Measurements from ENCODE around the gene PANX1. TPM values are rescaled to one million over a fixed set of nuclear protein-coding genes. Genes with fewer than 3 reads are reported as not detected.
A peak's percentile ranks its signal among the peaks of the same experiment; 100 is the strongest.

PANX1 gene
- total RNA-seq, 2 experiments from 2014 or later = 11.3 to 16.5 TPM

DNA sequence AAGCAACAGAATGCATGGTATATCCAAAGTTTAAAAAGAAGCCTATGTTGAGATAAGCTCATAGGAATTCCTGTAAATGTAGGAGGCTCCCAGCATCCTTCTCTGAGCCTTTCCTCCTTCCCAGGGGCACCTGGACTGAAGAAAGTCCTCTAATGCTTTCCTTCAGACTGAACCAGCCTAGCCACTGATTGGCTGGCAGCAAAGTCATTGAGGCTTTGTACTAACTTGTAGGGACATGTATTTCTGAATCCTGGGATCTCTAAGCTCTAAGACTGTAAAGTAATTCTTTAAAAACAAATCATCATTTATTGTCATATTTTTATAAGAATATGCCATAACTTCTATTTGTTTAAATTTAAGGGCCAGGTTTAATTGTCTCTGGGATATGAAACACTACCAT, 23.9 kb upstream of the PANX1 start:
- H3K4me3 ChIP-seq (ENCODE audit: low read depth, low read length, poor library complexity, severe bottlenecking) = no peak overlapping the region
- H3K79me2 ChIP-seq (ENCODE audit: insufficient read depth, low read depth, low read length) = no peaks in the 10 kb centered on the region
- ChIA-PET CTCF (ENCODE audit: unreplicated experiment) (no interaction called here), POLR2A (no interaction called here)
- no peak overlapping the region for H3K4me2 ChIP-seq (ENCODE audit: low read length)
- DNase-seq (ENCODE audit: low spot score) = no peak
- no peaks in the 10 kb centered on the region for H4K20me1 ChIP-seq (ENCODE audit: insufficient read depth, low read length)
- H3K36me3 ChIP-seq (ENCODE audit: insufficient read depth, low read length) = no peaks in the 10 kb centered on the region
- no TSS peak for BruUV-seq (replicated peaks)
- H3K9me2 ChIP-seq (ENCODE audit: insufficient read depth, low read length) = no peaks in the 10 kb centered on the region
- intact Hi-C loops (cut with micrococcal nuclease; ENCODE audit: unreplicated experiment) = no loop called here
- no peak for TF ChIP-seq EZH2phosphoT487 (IDR thresholded peaks at IDR 0.05; ENCODE audit: borderline replicate concordance, low read depth, low read length)
- TF ChIP-seq, protein P1, sequence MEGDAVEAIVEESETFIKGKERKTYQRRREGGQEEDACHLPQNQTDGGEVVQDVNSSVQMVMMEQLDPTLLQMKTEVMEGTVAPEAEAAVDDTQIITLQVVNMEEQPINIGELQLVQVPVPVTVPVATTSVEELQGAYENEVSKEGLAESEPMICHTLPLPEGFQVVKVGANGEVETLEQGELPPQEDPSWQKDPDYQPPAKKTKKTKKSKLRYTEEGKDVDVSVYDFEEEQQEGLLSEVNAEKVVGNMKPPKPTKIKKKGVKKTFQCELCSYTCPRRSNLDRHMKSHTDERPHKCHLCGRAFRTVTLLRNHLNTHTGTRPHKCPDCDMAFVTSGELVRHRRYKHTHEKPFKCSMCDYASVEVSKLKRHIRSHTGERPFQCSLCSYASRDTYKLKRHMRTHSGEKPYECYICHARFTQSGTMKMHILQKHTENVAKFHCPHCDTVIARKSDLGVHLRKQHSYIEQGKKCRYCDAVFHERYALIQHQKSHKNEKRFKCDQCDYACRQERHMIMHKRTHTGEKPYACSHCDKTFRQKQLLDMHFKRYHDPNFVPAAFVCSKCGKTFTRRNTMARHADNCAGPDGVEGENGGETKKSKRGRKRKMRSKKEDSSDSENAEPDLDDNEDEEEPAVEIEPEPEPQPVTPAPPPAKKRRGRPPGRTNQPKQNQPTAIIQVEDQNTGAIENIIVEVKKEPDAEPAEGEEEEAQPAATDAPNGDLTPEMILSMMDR (conservative IDR thresholded peaks at IDR 0.05; ENCODE audit: low read length) = no peak
- H3K4me1 ChIP-seq (ENCODE audit: insufficient read depth, low read length, poor library complexity, severe bottlenecking) = no peaks in the 10 kb centered on the region
- H2AFZ ChIP-seq (ENCODE audit: low read length) = no peak overlapping the region
- H3K27ac ChIP-seq (ENCODE audit: low read depth, low read length, poor library complexity, severe bottlenecking) = no peak overlapping the region
- no peaks in the 10 kb centered on the region for H3K9me3 ChIP-seq (ENCODE audit: low read length)

DNA sequence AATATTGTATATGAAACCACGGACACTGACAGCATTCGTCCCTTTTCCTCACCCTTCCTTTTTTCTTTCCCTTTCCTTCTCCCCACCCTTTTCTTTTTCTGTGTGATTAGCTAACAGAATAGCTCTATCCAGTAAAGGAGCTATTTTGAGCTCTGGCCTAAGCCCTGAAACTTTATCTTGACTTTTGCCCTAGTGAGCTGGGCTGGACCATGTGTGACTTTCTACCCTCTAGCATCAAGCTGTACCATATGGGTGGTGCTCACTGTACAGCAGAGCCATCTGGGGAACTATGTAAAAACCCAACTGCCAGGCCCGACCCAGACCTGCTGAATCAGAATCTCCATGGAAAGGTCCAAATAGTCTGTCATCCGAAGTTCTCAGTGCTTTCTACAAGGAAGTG, 21.9 kb upstream of the PANX1 start:
- ChIA-PET POLR2A (no interaction called here), CTCF (ENCODE audit: unreplicated experiment) (no interaction called here)
- DNase-seq (ENCODE audit: low spot score) = no peak
- no peak overlapping the region for H3K27ac ChIP-seq (ENCODE audit: low read depth, low read length, poor library complexity, severe bottlenecking)
- BruUV-seq (replicated peaks) = no TSS peak
- H3K9me3 ChIP-seq (ENCODE audit: low read length) = no peaks in the 10 kb centered on the region
- intact Hi-C loops (cut with micrococcal nuclease; ENCODE audit: unreplicated experiment) = no loop called here
- H3K4me3 ChIP-seq (ENCODE audit: low read depth, low read length, poor library complexity, severe bottlenecking) = no peak overlapping the region
- no peak overlapping the region for H3K4me2 ChIP-seq (ENCODE audit: low read length)
- no peaks in the 10 kb centered on the region for H3K9me2 ChIP-seq (ENCODE audit: insufficient read depth, low read length)
- no peaks in the 10 kb centered on the region for H3K4me1 ChIP-seq (ENCODE audit: insufficient read depth, low read length, poor library complexity, severe bottlenecking)
- TF ChIP-seq, protein P1 (conservative IDR thresholded peaks at IDR 0.05; ENCODE audit: low read length) = no peak
- no peaks in the 10 kb centered on the region for H3K36me3 ChIP-seq (ENCODE audit: insufficient read depth, low read length)
- H3K79me2 ChIP-seq (ENCODE audit: insufficient read depth, low read depth, low read length) = no peaks in the 10 kb centered on the region
- H2AFZ ChIP-seq (ENCODE audit: low read length) = no peak overlapping the region
- H4K20me1 ChIP-seq (ENCODE audit: insufficient read depth, low read length) = no peaks in the 10 kb centered on the region

DNA sequence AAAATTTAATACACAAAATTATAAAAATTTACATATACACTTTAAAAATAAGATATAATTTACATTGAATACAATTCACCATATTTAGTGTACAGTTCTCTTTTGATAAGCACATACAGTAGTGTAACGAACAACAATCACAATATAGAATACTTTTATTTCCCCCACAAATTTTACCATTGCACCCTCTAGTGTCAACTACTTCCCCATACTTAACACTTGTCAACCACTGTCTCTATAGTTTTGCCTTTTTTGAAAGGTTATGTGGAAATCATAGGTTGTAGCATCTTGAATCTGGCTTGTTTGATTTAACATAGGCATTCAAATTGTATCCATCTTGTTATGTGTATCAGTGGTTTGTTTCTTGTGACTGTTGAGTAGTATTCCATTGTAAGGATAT, 21.3 kb upstream of the PANX1 start:
- no TSS peak for BruUV-seq (replicated peaks)
- no peak for DNase-seq (ENCODE audit: low spot score)
- Histone ChIP-seq H3K79me2 (ENCODE audit: insufficient read depth, low read depth, low read length) (no peaks in the 10 kb centered on the region), H3K4me1 (ENCODE audit: insufficient read depth, low read length, poor library complexity, severe bottlenecking) (no peaks in the 10 kb centered on the region), H4K20me1 (ENCODE audit: insufficient read depth, low read length) (no peaks in the 10 kb centered on the region), H3K9me2 (ENCODE audit: insufficient read depth, low read length) (no peaks in the 10 kb centered on the region), H3K4me2 (ENCODE audit: low read length) (no peak overlapping the region), H3K9me3 (ENCODE audit: low read length) (no peaks in the 10 kb centered on the region), H2AFZ (ENCODE audit: low read length) (no peak overlapping the region), H3K4me3 (ENCODE audit: low read depth, low read length, poor library complexity, severe bottlenecking) (no peak overlapping the region), H3K36me3 (ENCODE audit: insufficient read depth, low read length) (no peaks in the 10 kb centered on the region), H3K27ac (ENCODE audit: low read depth, low read length, poor library complexity, severe bottlenecking) (no peak overlapping the region)
- CTCF ChIA-PET (ENCODE audit: unreplicated experiment) = no interaction called here
- intact Hi-C loops (cut with micrococcal nuclease; ENCODE audit: unreplicated experiment) = no loop called here
- TF ChIP-seq, protein P1 (conservative IDR thresholded peaks at IDR 0.05; ENCODE audit: low read length) = 0 out of 2 replicates have a peak, but pooled peaks have one; percentile 30
- TF ChIP-seq EZH2phosphoT487 (IDR thresholded peaks at IDR 0.05; ENCODE audit: borderline replicate concordance, low read depth, low read length) = no peak
- POLR2A ChIA-PET = no interaction called here
